Inferior parietal cortex (tissue), 1 donor: ENCODE data around the gene TSPAN32.
"Not testable (repeated sequence)": the region's sequence is repeated elsewhere in the genome, so short reads cannot be mapped to it uniquely, and the experiment has no call there.

Source experiments
- DNase-seq: peaks from one replicate; pipeline ENCODE4 v3.0.0-alpha.2; 2016; ENCODE audit errors: extremely low spot score

TSPAN32 gene

DNA sequence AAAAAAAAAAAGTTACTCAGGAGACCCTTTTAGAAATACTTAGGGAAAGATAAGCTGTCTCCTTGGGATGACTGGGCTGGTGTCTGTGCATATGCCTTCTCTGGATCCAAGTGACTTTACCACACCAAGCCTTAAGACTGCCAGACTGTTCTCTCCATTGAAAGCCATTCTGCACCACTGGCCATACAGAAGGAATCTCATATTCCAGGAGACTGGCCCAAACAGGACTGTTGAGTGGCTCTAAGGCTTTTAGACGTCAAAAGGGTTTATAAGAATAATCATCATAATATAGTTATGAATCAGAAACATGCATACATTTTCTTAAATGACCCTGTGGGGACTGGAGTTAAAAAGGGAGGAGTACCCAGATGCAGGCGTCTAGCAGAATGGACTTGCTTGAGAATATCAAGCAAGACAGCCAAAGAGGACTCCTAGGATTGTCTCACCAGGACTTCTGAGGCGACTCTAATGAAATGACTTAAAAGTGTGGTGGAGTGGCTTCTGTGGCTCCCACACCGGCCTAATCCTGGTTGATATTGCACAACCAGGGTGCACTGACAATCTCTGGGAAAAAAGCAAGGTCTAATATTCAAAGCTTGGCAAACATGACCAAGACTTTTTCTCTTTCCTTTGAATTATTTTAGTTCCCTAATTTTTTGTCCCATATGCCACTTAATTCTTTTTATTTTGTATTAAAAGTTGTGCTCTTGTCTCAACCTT is 31.8 kb downstream of the TSPAN32 start:
- DNase-seq = not testable (repeated sequence)

DNA sequence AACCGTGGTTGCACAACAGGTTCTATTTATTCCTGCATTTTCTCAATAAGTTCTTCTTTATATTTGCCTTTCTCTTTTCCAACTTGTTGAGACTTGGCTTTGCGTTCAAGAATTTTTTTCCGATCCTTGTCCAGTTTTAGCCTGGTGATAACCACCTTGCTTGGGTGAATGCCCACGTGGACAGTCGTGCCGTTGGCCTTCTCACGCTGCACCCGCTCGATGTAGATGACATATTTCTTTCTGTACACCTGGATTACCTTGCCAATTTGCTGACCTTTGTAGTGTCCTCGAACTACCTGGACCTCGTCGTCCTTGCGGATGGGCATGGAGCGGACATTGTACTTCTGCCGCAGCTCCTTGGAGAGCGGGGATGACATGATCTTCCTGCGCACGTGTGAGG is 33.5 kb downstream of the TSPAN32 start:
- DNase-seq = not testable (repeated sequence)

- DNase-seq = not testable (repeated sequence)
These were observed 36.9 kb downstream of the TSPAN32 start for GRCh38 chr11:2338760-2339159.

GRCh38 chr11:2342557-2342956 is 40.7 kb downstream of the TSPAN32 start:
- no peak for DNase-seq

GRCh38 chr11:2342981-2343380 is 41.2 kb downstream of the TSPAN32 start:
- DNase-seq = no peak

DNA sequence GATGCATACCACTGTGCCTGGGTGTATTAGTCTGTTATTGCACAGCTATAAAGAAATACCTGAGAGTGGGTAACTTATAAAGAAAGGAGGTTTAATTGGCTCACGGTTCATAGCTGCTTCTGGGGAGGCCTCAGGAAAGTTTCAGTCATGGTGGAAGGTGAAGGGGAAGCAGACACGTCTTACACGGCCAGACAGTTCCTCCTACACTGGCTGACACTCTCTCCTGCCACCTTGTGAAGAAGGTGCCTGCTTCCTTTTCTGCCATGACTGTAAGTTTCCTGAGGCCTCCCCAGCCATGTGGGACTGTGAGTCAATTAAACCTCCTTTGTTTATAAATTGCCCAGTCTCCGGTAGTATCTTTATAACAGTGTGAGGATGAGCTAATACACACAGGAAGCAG is 41.7 kb downstream of the TSPAN32 start:
- DNase-seq = no peak

- no peak for DNase-seq
These were observed 43.2 kb downstream of the TSPAN32 start for GRCh38 chr11:2345050-2345449.

DNA sequence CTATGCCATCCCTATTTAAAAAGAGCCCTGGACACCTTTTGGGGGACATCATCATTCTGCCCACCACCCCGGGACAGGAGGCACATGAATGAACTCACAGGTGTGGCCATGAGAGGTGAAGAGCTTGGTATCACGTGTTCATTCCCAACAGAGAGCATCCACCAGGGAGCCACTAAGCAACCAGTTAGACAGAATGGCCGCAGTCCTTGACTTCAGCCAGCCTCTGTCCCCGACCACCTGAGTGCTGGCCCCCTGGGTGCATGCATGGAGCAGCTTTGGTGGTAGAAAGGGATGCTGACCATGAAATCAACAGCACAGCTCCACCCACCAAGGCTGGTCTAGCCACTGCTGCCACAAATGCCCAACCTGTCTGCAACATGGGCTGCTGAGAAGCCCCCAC is 44.2 kb downstream of the TSPAN32 start:
- DNase-seq = no peak

DNA sequence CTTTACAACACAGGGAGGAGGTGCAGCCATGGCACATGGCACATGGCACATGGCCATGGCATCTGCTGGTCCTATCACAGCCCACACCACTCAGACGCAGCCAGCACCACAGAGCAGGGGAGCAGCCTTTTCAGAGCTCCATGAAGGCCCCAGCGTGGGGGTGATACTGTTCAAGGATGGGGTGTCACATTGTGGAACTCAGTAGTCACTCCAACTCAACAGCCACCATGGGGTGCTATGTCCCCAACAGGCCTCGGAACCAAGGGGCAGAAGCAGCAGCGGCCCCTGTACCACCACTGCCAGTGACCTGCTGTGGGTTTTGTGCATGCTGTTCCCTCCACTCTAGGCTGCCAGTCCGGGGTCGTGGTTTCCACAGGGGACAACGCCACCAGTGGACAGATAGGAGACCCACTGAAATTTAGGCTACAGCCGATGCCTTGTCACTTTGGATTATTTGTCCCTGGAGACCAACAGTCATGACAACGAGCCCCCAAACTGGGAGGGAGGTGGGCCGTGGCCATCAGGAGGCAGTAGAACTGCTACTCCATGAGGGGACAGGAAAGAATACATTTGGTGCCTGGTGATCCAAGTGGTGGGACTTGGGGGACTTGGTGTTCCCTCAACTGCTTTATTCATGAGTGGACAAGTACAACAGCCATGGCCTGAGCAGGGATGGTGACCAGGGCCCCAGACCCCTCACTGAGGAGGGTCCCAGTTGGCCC is 44.9 kb downstream of the TSPAN32 start:
- no peak for DNase-seq

GRCh38 chr11:2347308-2347830 is 45.6 kb downstream of the TSPAN32 start:
- no peak for DNase-seq

DNA sequence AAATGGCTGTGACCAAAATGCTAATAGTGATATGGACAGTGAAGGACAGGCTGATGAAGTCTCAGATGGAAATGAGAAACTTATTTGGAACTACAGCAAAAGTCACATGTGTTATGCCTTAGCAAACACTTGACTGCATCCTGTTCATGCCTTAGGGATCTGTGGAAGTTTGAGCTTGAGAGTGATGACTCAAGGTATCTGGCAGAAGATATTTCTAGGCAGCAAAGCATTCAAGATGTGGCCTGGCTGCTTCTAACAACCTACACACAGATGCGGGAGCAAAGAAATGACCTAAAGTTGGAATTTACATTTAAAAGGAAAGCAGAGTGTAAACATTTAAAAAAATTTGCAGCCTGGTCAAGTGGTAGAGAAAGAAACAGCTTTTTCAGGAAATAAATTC is 47.2 kb downstream of the TSPAN32 start:
- DNase-seq = no peak

DNA sequence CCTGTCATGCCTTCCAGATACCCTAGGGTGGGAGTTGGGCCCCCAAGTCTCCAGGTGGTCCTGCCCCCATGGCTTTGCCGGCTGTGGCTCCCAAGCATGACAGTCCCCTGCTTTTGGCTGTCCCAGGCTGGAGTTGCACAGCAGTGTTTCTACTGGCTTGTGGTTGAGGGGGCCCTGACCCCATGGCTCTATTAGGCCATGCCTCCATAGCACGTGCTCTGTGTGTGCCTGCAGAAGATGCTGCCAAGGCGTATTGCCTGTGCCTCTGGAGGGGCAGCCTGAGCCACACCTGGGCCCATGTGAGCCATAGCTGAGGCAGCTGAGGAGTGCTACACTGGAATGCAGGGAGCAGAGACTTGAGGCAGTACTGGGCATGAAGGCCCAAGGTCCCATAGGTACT is 49.9 kb downstream of the TSPAN32 start:
- no peak for DNase-seq

DNA sequence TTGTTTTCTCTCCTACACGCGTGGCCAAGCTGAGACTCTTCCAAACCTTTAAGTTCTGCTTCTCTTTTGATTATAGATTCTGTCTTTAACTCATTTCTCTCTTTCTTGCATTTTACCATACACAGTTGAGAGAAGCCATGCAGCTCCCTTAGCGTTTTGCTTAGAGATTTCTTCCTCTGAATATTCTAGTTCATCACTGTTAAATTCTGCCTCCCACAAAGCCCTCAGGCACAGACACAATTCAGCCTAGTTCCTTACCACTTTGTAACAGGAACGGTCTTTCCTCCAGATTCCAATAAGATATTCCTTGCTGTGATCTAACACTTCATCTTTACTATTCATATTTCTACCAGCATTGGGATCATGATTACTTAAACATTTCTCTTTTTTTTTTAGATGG is 50.6 kb downstream of the TSPAN32 start:
- no peak for DNase-seq

DNA sequence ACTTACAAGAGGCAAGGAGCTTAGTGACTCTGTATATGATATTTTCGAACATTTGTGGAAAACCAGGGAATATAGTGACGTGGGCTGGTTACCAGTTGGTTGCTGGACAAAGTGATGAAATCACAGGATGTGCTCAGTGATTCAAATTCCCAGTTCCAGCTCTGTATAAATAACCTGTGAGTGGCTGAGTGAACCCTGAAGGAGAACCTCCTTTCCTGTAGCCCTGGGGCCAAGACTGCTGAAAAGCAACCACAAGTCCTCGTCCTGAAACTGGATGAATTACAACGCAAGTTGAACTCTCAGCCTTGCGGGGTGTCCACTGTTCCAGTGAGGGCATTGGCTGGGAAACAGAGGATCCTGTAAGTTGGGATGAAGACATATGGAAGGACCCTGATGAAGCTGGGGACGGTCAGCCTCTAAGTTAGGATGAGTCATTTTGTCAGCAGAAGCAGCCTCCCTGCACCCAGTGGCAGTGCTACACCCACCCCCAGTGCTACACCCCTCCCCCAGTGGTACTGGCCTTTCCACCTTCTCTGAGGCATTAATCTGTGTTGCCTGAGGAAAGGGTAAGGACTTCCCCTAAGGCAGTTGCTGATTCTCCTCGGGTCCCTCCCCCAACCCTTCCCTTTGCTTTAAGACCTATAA is 53.3 kb downstream of the TSPAN32 start:
- DNase-seq = no peak

DNA sequence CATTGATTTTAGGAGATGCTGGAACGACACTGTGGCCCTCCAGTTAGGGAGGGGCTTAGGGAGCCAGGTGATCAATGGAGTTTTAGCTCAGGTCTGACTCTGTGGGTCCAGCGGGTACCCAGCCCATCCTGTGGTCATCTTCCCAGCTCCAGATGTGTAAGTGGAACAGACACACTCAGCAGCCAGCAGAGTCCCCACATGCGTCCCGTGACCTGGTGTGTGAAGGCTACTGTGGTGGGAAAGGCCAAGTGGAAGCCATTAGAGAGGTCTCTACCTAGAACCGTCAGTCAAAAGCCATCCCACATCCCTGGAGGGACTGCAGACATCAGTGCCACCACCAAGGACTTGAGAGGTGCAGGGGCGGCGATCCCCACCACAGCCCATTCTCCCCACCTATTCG is 55.4 kb downstream of the TSPAN32 start:
- no peak for DNase-seq

DNA sequence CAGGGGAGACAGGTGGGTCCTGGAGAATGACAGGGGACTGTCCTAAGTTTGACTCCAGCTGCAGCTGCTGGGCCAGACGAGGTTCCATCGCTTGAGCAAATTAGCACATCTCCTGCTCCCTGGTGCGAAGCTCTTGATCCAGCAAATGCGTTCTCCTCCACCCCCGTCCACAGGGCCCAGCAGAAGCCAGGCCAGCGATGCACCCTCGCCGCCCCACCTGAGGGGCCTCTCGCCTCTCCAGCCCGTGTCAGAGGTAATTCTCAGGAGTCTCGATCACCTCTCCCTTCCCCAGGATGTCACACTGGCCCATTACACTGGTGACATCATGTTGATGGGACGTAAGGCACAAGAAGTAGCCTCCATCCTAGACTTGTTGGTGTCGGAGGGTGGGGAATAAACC is 55.8 kb downstream of the TSPAN32 start:
- not testable (repeated sequence) for DNase-seq

DNA sequence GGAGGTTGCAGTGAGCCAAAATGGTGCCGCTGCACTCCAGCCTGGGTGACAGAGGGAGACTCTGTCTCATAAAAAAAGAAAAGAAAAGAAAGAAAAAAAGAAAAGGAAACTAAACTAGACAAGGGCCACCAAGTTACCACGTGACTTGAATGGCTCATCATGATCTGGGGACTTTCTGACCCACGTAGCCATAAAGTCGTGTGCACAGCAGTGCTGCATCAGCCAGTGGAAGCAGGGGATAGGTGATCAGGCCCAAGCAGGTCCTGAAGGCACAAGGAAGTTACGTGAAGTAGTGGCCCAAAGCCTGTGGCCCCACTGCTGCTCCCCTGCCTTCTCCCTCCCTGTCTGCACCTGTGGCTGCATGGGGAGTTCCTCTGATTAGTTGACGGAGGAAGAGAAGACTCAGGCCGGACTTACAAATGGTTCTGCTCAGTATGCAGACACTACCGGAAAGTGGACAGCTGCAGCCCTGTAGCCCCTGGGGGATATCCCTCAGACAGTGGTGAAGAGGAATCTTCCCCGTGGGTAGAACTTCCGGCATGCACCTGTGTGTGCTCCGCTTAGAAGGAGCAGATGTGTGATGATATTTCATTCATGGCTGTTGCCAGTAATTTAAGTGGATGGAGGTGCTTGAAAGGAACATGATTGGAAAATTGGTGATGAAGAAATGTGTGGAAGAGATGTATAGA is 57.1 kb downstream of the TSPAN32 start:
- no peak for DNase-seq

DNA sequence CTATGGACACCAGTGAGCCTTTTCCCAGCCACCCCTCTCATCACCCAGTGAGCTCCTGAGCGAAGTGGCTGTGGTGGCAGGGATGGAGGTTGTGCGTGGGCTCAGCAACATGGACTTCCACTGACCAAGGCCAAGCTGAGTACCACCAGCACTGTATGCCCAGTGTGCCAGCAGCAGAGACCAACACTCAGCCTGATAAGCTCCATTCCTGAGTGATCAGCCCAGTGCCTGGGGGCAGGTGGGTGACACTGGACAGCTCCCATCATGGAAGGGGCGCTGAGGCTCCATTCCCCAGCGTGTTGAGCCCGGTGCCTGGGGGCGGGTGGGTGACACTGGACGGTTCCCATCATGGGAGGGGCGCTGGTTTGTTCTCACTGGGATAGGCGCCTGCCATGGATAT is 57.7 kb downstream of the TSPAN32 start:
- no peak for DNase-seq

- DNase-seq = no peak
These were observed 58.3 kb downstream of the TSPAN32 start for GRCh38 chr11:2360081-2360642.

GRCh38 chr11:2361565-2361964 is 59.8 kb downstream of the TSPAN32 start:
- no peak for DNase-seq

DNA sequence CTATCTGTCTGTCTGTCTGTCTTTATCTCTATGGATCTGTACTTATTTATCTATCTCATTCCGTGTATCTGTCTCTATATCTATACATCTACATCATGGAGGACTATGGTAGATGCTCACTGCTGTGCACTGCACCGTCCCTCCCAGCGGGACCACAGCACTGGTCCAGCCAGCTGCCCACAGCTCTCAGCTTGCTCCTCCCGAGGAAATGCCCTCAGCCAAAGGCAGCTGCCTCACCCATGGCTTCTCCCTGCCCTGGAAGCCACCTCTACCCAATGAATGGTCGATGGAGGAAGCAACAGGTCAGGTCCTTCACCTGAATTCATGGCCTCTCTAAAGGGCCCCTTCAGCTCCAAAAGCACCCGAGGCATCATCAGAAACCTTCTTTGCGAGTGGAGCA is 60.6 kb downstream of the TSPAN32 start:
- no peak for DNase-seq

DNA sequence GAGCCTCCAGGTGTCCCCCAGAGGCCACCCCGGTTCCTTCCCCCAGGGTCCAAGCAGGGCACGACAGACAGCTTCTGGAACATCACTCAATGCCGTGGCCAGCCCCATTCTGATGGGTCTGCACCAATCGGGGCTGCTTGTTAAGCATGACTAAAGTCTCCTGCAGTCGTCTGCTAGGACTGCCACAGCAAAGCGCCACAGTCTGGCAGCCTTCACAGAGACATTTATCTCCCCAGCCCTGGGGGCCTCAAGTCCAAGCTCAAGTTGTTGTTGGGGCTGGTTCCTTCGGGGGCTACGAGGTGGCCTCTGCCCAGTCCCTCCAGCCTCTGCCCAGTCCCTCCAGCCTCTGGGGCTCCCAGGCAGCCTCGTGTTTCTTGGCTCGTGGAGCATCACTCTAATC is 61.3 kb downstream of the TSPAN32 start:
- no peak for DNase-seq
